ENCODE measurements around the gene BSDC1.

GRCh38 chr1:32345289-32345827 lies 48.9 kb downstream of the BSDC1 start:
- no peak for TF ChIP-seq CTCF (conservative IDR thresholded peaks at IDR 0.05; ENCODE audit: low read length)
- TF ChIP-seq EZH2phosphoT487 (IDR thresholded peaks at IDR 0.05; ENCODE audit: borderline replicate concordance): no peak

All from Loucy (cell line).